HEK293 (cell line): ENCODE results near the gene PIP4K2B.

ENCODE experiments used
- CTCF ChIA-PET: fragments of 350-600 bp; formaldehyde crosslinking; extraction: SDS; loops from one replicate; lab custom pipeline; 2021; ENCODE audit warnings: antibody characterized with exemption; lab: Yijun Ruan, JAX
- POLR2A ChIA-PET: fragments of 300-600 bp; formaldehyde crosslinking; extraction: SDS; loops from one replicate; lab custom pipeline; 2020; ENCODE audit warnings: antibody characterized with exemption, inconsistent platforms; lab: Yijun Ruan, JAX
- H3K27ac ChIP-seq: fragments of 200-500 bp; sonication (Bioruptor generic); 2 replicates; pipeline ENCODE4 v1.5.1; 2014; ENCODE audit warnings: low read depth, low read length, control low read depth, inconsistent platforms; ENCODE audit errors: extremely low read depth
- H3K36me3 ChIP-seq, 2 experiments: fragments of 200-500 bp in 1 of 2; sonication (Bioruptor generic) in 1 of 2; 1 replicate in 1 of 2; 2 replicates in 1 of 2; pipeline ENCODE4 v1.5.1; 2014 to 2017; ENCODE audit warnings: inconsistent platforms in 2 of 2, low read length in 2 of 2; ENCODE audit not compliant: control insufficient read depth in 2 of 2, insufficient read depth in 1 of 2
- H3K4me1 ChIP-seq: fragments of 200-500 bp; sonication (Bioruptor generic); 2 replicates; pipeline ENCODE4 v1.5.1; 2014; ENCODE audit warnings: mild to moderate bottlenecking, low read length, inconsistent platforms; ENCODE audit not compliant: control insufficient read depth, insufficient read depth
- H3K4me3 ChIP-seq: 2 replicates; pipeline ENCODE4 v1.5.1; 2011; ENCODE audit warnings: low read depth, mild to moderate bottlenecking, control low read depth, low read length, moderate library complexity
- H3K9me3 ChIP-seq: fragments of 200-500 bp; sonication (Bioruptor generic); 2 replicates; pipeline ENCODE4 v1.5.1; 2014; ENCODE audit warnings: low read depth, low read length, inconsistent platforms; ENCODE audit not compliant: control insufficient read depth, insufficient read depth
- EGR2 ChIP-seq: fragments of 450-650 bp; formaldehyde crosslinking; IDR thresholded peaks from 2 replicates; pipeline ENCODE4 v1.5.1; 2016; ENCODE audit warnings: low read depth, missing biosample characterization, missing genetic modification characterization
- GLI4 ChIP-seq: fragments of 450-650 bp; formaldehyde crosslinking; IDR thresholded peaks from 2 replicates; pipeline ENCODE4 v1.5.1; 2016; ENCODE audit warnings: missing biosample characterization, missing genetic modification characterization
- KLF1 ChIP-seq: fragments of 450-650 bp; formaldehyde crosslinking; IDR thresholded peaks from 2 replicates; pipeline ENCODE4 v1.5.1; 2016; ENCODE audit warnings: missing biosample characterization, missing genetic modification characterization
- PATZ1 ChIP-seq: fragments of 450-650 bp; formaldehyde crosslinking; IDR thresholded peaks from 2 replicates; pipeline ENCODE4 v1.5.1; 2016; ENCODE audit warnings: missing biosample characterization, missing genetic modification characterization
- REPIN1 ChIP-seq: fragments of 450-650 bp; formaldehyde crosslinking; IDR thresholded peaks from 2 replicates; pipeline ENCODE4 v1.5.1; 2017; ENCODE audit warnings: missing biosample characterization, missing genetic modification characterization, low read depth
- SCRT1 ChIP-seq: fragments of 450-650 bp; formaldehyde crosslinking; IDR thresholded peaks from 2 replicates; pipeline ENCODE4 v1.5.1; 2016; ENCODE audit warnings: missing biosample characterization, missing genetic modification characterization, borderline replicate concordance
- SETDB1 ChIP-seq: IDR thresholded peaks from one replicate; pipeline ENCODE4 v1.6.1; 2017; ENCODE audit warnings: mild to moderate bottlenecking, low read length, moderate library complexity, mixed read lengths; ENCODE audit not compliant: insufficient read length
- WT1 ChIP-seq: fragments of 450-650 bp; formaldehyde crosslinking; IDR thresholded peaks from 2 replicates; pipeline ENCODE4 v1.5.1; 2016; ENCODE audit warnings: missing biosample characterization, missing genetic modification characterization
- YY2 ChIP-seq: fragments of 450-650 bp; formaldehyde crosslinking; IDR thresholded peaks from 2 replicates; pipeline ENCODE4 v1.5.1; 2016; ENCODE audit warnings: missing biosample characterization, missing genetic modification characterization
- ZBTB1 ChIP-seq: fragments of 450-650 bp; formaldehyde crosslinking; IDR thresholded peaks from 2 replicates; pipeline ENCODE4 v1.5.1; 2016; ENCODE audit warnings: missing biosample characterization, missing genetic modification characterization
- ZNF10 ChIP-seq: fragments of 450-650 bp; formaldehyde crosslinking; IDR thresholded peaks from 2 replicates; pipeline ENCODE4 v1.5.1; 2017; ENCODE audit warnings: missing biosample characterization, missing genetic modification characterization
- ZNF121 ChIP-seq: fragments of 450-650 bp; formaldehyde crosslinking; IDR thresholded peaks from 2 replicates; pipeline ENCODE4 v1.5.1; 2016; ENCODE audit warnings: missing biosample characterization, missing genetic modification characterization
- ZNF133 ChIP-seq: fragments of 450-650 bp; formaldehyde crosslinking; IDR thresholded peaks from 2 replicates; pipeline ENCODE4 v1.5.1; 2016; ENCODE audit warnings: missing biosample characterization, missing genetic modification characterization
- ZNF174 ChIP-seq: fragments of 450-650 bp; formaldehyde crosslinking; IDR thresholded peaks from 2 replicates; pipeline ENCODE4 v1.5.0; 2017; ENCODE audit warnings: missing biosample characterization, mild to moderate bottlenecking, missing genetic modification characterization
- ZNF19 ChIP-seq: fragments of 450-650 bp; formaldehyde crosslinking; IDR thresholded peaks from 2 replicates; pipeline ENCODE4; 2016; ENCODE audit warnings: missing biosample characterization, missing genetic modification characterization, low read depth
- ZNF2 ChIP-seq: fragments of 450-650 bp; formaldehyde crosslinking; IDR thresholded peaks from 2 replicates; pipeline ENCODE4 v1.5.1; 2016; ENCODE audit warnings: missing biosample characterization, missing genetic modification characterization
- ZNF423 ChIP-seq: fragments of 450-650 bp; formaldehyde crosslinking; IDR thresholded peaks from 2 replicates; pipeline ENCODE4 v1.5.1; 2016; ENCODE audit warnings: missing biosample characterization, missing genetic modification characterization
- ZNF513 ChIP-seq: fragments of 450-650 bp; IDR thresholded peaks from 2 replicates; pipeline ENCODE4 v1.5.1; 2018; ENCODE audit warnings: missing biosample characterization, missing genetic modification characterization
- ZNF585B ChIP-seq: fragments of 450-650 bp; formaldehyde crosslinking; IDR thresholded peaks from 2 replicates; pipeline ENCODE4 v1.5.1; 2016; ENCODE audit warnings: missing biosample characterization, missing genetic modification characterization
- ZNF600 ChIP-seq: fragments of 450-650 bp; formaldehyde crosslinking; IDR thresholded peaks from 2 replicates; pipeline ENCODE4 v1.5.1; 2016; ENCODE audit warnings: missing biosample characterization, missing genetic modification characterization
- ZNF621 ChIP-seq: fragments of 450-650 bp; formaldehyde crosslinking; IDR thresholded peaks from 2 replicates; pipeline ENCODE4 v1.5.1; 2017; ENCODE audit warnings: missing biosample characterization, missing genetic modification characterization
- ZNF626 ChIP-seq: fragments of 450-650 bp; sonication (Bioruptor Pico); formaldehyde crosslinking; IDR thresholded peaks from 2 replicates; pipeline ENCODE4 v1.5.1; 2018; ENCODE audit warnings: missing biosample characterization, missing genetic modification characterization, inconsistent platforms
- ZNF629 ChIP-seq: fragments of 450-650 bp; formaldehyde crosslinking; IDR thresholded peaks from 2 replicates; pipeline ENCODE4 v1.5.1; 2017; ENCODE audit warnings: missing biosample characterization, missing genetic modification characterization
- ZNF76 ChIP-seq: fragments of 450-650 bp; formaldehyde crosslinking; IDR thresholded peaks from 2 replicates; pipeline ENCODE4; 2016; ENCODE audit warnings: low read depth, missing biosample characterization, missing genetic modification characterization, borderline replicate concordance
- ZNF776 ChIP-seq: fragments of 450-650 bp; formaldehyde crosslinking; IDR thresholded peaks from 2 replicates; pipeline ENCODE4 v1.5.0; 2017; ENCODE audit warnings: missing biosample characterization, missing genetic modification characterization, borderline replicate concordance
- ZNF830 ChIP-seq: fragments of 450-650 bp; IDR thresholded peaks from 2 replicates; pipeline ENCODE4 v1.5.0; 2018; ENCODE audit warnings: missing biosample characterization, missing genetic modification characterization, low read depth, mild to moderate bottlenecking, moderate library complexity
- ZNF843 ChIP-seq: fragments of 450-650 bp; formaldehyde crosslinking; IDR thresholded peaks from 2 replicates; pipeline ENCODE4 v1.5.1; 2016; ENCODE audit warnings: missing biosample characterization, missing genetic modification characterization
- ZSCAN23 ChIP-seq: fragments of 450-650 bp; formaldehyde crosslinking; IDR thresholded peaks from 2 replicates; pipeline ENCODE4 v1.5.1; 2016; ENCODE audit warnings: missing biosample characterization, missing genetic modification characterization
- ZSCAN4 ChIP-seq: fragments of 450-650 bp; formaldehyde crosslinking; IDR thresholded peaks from 2 replicates; pipeline ENCODE4 v1.5.1; 2017; ENCODE audit warnings: missing biosample characterization, missing genetic modification characterization
- TF ChIP-seq, protein P1 (sequence below): fragments of 450-650 bp; formaldehyde crosslinking; IDR thresholded peaks from 2 replicates; pipeline ENCODE4 v1.5.1; 2017; ENCODE audit warnings: missing biosample characterization, missing genetic modification characterization

Gene PIP4K2B

GRCh38 chr17:38798614-38799500 lies 499 bp downstream of the PIP4K2B start (continued):
- TF ChIP-seq PATZ1 (tag by site-specific recombination) (0 out of 2 replicates have a peak, but pooled peaks have one; percentile 68), ZNF423 (tag by site-specific recombination) (no peak; the same call in 1 of the 2 replicates), ZNF513 (tag by site-specific recombination) (no peak), GLI4 (no peak), KLF1 (peak; percentile 86), ZNF121 (0 out of 2 replicates have a peak, but pooled peaks have one; percentile 42), ZNF10 (tag by site-specific recombination) (no peak), YY2 (tag by site-specific recombination) (peak; percentile 33; the same call in 1 of the 2 replicates), ZNF843 (tag by site-specific recombination) (peak; percentile 38; the same call in 1 of the 2 replicates), ZNF76 (peak; percentile 50; the same call in 1 of the 2 replicates), EGR2 (peak; percentile 75), ZNF585B (tag by site-specific recombination) (no peak), REPIN1 (tag by site-specific recombination) (no peak), WT1 (tag by site-specific recombination) (no peak), ZNF174 (tag by site-specific recombination) (no peak), ZNF629 (tag by site-specific recombination) (no peak)
- TF ChIP-seq, protein P1, sequence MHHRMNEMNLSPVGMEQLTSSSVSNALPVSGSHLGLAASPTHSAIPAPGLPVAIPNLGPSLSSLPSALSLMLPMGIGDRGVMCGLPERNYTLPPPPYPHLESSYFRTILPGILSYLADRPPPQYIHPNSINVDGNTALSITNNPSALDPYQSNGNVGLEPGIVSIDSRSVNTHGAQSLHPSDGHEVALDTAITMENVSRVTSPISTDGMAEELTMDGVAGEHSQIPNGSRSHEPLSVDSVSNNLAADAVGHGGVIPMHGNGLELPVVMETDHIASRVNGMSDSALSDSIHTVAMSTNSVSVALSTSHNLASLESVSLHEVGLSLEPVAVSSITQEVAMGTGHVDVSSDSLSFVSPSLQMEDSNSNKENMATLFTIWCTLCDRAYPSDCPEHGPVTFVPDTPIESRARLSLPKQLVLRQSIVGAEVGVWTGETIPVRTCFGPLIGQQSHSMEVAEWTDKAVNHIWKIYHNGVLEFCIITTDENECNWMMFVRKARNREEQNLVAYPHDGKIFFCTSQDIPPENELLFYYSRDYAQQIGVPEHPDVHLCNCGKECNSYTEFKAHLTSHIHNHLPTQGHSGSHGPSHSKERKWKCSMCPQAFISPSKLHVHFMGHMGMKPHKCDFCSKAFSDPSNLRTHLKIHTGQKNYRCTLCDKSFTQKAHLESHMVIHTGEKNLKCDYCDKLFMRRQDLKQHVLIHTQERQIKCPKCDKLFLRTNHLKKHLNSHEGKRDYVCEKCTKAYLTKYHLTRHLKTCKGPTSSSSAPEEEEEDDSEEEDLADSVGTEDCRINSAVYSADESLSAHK (tag by site-specific recombination) = no peak

DNA sequence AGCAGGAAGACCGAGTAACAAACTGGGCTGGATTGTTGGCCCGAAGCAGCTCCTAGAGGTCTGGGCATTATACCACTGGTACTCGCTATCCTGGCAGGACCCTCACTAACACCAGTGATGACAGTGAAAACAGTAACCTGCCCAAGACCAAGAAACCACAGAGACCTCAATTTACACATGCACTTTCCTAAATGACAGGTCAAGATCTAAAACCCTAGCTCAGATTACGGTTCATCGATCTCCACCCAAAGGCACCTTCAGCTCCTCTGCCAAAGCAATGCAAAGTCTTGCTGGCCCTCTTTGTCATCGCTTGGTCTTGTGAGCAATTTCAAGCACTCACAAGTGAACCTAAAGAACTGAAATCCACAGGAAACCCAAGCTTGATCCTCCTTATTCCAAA lies 1.5 kb downstream of the PIP4K2B start:
- no peak overlapping the region for H3K27ac ChIP-seq
- H3K4me1 ChIP-seq = peaks cover 17% of the 10 kb centered on the region
- no peak for TF ChIP-seq ZNF626 (tag by site-specific recombination)
- no peak for TF ChIP-seq SCRT1
- no peak for TF ChIP-seq SETDB1
- no peak for TF ChIP-seq ZNF2 (tag by site-specific recombination)
- no peak for TF ChIP-seq ZSCAN23 (tag by site-specific recombination)
- TF ChIP-seq WT1 (tag by site-specific recombination) = no peak
- TF ChIP-seq ZNF133 = no peak
- no peak for TF ChIP-seq ZBTB1 (tag by site-specific recombination)
- no peak for TF ChIP-seq ZNF776 (tag by site-specific recombination)
- no peak for TF ChIP-seq ZNF830 (tag by site-specific recombination)
- TF ChIP-seq ZSCAN4 = no peak
- no peak for TF ChIP-seq ZNF600
- TF ChIP-seq ZNF621 = no peak
- TF ChIP-seq ZNF19 (tag by site-specific recombination) = no peak
- peaks cover 35 to 55% of the 10 kb centered on the region in 2 experiments for H3K36me3 ChIP-seq
- CTCF ChIA-PET = interaction anchor here (0.6 to 1.6 kb wide), 3 partner anchors 9 to 348 kb away, joined by 3 to 8 read pairs (median 6); no protein-coding TSS in a partner anchor
- H3K9me3 ChIP-seq = no peaks in the 10 kb centered on the region
- H3K4me3 ChIP-seq = peak overlapping the region; percentile 2; the same call in 1 of the 2 replicates
- POLR2A ChIA-PET = interaction anchor here (0.9 to 1.2 kb wide), 5 partner anchors 9 to 73 kb away, joined by 3 to 5 read pairs (median 4); no protein-coding TSS in a partner anchor
